NCI-H526 treated with DMSO at 0.1 percent for 48 hours (cell line): ENCODE measurements around the gene RIOK2.
A peak's percentile ranks its signal among the peaks of the same experiment; 100 is the strongest.
"Not testable (repeated sequence)": the region's sequence is repeated elsewhere in the genome, so short reads cannot be mapped to it uniquely, and the experiment has no call there.

ENCODE experiments used
- DNase-seq: peaks from one replicate; lab custom pipeline; 2025; lab: John Stamatoyannopoulos, UW

Gene RIOK2

DNA sequence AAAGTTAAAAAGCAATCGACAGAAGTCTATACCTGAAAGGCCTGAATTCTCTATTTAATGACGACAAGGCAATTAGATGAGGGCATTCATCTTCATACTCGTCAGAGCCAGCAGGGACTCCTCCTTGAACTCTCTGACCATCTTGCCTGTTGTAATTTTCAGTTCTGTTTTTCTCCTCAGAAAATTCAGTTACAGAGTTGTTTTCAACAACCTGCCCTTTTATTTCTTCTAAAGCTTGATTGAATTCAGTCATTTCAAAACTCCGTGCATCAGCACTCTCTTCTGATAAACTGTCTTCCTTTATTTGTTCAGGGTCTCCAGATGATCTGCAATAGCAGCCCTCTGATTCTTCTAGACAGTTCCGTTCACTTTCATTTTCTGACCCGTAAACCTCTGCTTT, 15.6 kb downstream of the RIOK2 start:
- no peak for DNase-seq

DNA sequence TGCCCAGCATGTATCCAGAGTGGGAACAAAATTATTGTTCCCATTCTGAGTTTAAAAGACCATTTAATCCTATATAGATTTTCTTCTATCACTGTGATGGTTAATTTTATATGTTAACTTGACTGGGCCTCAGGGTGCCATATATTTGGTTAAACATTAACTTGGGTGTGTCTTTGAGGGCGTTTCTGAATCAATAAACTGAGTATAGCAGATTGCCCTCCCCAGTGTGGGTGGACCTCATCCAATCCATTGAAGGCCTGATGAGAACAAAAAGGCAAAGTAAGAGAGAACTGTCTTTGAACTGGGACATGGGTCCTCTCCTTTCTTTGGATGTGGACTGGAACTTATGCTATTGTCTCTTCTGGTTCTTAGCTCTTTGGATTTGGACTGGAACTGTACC, 17.3 kb downstream of the RIOK2 start:
- DNase-seq: peak; percentile 23

DNA sequence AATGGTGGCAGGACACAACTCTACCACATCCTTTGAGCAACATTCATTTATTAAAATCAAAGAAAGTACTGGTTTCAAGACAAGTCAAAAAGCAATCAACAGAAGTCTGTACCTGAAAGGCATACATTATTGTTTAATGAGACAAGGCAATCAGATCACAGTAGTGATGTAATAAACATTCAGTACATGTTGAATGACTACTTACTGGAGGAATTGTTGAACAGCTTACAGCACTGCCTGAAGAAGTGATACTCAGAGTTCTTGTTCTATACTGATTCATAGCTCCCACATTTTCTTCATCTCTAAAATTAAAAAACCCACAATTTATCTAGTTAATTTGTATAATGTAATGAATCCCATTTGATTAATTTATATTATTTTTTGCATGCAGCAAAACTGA, 18.2 kb downstream of the RIOK2 start:
- no peak for DNase-seq

DNA sequence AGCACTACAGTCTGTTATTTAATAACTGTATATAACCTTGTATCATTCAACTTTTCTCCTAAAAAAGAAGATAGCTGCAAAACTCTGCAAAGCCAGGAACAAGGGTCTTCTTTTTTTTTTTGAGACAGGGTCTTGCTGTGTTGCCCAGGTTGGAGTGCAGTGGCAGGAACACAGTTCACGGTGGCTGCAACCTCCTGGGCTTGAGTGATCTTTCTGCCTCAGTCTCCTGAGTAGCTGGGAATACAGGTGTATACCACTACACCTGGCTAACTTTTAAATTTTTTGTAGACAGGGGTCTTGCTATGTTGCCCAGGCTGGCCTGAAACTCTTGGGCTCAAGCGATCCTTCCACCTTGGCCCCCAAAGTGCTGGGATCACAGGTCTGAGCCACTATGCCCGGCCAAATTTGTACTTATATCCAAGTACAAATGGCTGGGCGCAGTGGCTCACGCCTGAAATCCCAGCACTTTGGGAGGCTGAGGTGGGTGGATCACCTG, 19.2 kb downstream of the RIOK2 start:
- DNase-seq: no peak

DNA sequence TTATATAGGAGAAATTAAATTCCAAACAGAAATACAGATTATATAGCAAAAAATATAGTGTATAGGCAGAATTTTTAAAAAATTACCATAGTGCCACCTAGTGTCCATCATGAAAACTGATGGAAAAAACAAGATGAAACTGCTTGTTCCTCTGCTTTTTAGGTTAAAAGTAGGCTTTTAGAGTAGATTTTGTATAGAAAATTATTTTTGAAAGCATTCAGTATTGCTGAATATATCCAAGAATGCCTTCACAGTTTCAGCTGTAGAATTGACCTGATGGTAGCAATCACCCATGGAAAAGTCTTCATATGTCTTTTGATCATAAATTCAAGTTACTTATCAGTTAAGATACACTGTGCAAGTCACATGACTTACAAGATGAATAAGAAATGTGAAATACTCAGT, 19.7 kb downstream of the RIOK2 start:
- DNase-seq: no peak

DNA sequence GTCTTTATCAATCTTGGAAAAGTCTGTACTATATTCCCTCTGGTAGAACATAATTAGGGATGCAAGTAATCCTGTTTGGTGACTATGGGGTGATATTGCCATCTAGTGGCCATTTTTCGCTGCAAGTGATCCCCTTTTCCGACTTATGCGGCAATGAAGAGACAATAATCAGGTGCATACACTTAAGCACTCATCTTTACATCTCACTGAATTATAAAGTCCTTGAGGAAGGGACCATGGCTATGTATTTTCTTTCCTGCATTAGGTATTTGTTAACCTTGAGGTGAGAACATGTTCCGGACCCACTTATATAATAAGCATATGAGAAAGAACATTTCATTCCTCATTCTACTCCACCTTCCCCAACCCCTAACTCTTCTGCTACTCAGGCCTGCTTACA, 21.0 kb downstream of the RIOK2 start:
- DNase-seq: peak; percentile 13

DNA sequence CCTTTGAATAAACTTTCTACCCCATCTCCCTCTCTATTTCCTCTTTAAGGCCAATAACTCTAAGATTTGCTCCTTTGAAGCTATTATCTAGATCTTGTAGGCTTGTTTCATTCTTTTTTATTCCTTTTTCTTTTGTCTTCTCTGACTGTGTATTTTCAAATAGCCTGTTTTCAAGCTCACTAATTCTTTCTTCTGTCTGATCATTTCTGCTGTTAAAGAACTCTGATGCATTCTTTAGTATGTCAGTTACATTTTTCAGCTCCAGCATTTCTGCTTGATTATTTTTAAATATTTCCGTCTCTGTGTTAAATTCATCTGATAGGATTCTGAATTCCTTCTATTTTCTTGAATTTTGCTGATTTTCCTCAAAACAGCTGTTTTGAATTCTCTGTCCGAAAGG, 25.4 kb downstream of the RIOK2 start:
- no peak for DNase-seq

DNA sequence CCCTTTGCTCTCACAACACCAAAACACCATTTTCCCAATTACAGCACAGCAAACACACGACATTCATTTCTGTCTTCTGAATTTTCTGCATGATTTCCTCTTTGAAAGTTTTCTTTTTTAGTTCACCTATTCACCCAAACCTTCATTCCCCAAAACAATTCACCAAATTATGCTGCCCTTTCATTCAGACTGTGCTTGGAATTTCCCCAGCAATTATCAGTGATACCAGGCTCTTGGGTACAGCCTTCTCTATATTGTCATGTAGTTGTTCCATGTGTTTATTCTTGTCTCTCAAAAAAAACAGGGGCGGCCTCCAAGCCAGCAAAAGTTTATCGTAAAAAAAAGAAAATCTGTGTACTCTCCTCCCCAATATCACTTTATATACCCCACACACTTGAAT, 31.7 kb downstream of the RIOK2 start:
- DNase-seq: no peak

DNA sequence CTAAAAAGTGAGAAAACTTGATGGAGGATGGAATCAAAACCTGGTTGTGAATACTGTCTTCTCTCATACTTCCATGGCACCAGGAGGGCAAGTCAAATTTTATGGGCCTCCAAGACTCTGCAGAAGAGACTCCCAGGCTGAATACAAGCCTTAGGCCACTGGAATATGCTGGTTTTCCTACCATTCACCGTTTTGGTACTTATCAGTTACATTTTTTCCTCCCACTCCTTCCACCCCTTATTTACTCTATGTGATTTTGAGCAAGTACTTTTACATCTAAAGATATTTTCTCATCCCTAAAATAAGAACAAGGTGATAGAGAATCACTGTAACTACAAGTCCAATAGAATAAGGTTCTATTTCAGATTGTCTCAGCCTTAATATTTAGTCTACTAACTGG, 32.6 kb downstream of the RIOK2 start:
- no peak for DNase-seq

DNA sequence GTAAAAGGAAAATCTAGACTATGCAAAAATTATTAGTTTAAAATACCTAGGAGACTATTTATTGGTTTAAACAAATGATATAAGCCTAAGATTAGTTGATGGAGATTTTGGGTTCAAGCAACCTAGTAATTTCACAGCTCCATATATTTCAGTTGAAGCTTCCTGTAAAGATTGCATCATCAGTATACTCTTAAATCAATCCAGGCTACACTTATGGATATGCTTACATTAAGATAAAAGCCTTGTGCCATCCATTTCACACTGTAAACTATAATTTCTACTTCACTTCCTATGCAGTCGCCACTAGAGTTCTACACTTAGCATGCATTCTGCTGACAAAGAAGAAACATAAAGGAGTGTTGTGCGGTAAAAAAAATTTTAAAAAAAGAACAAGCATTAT, 33.3 kb downstream of the RIOK2 start:
- DNase-seq: no peak

DNA sequence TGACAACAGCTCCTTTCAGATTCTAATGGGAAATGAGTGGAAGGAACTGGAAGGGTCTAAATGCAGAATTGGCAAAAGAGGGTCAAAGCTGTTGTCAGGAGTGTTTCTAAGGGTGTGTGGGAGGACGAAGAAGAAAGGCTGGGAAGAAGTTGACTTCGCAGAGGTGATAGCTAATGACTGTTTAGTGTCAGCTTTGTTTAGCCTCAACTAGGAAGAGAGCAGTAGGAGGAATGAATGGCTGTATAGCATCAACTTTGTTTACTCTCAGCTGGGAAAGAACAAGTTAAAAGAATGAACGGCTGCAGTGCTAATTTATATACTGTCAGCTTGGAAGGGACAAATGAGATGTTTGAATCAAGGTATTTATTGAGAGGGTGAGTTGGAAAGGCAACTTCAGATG, 34.8 kb downstream of the RIOK2 start:
- no peak for DNase-seq

DNA sequence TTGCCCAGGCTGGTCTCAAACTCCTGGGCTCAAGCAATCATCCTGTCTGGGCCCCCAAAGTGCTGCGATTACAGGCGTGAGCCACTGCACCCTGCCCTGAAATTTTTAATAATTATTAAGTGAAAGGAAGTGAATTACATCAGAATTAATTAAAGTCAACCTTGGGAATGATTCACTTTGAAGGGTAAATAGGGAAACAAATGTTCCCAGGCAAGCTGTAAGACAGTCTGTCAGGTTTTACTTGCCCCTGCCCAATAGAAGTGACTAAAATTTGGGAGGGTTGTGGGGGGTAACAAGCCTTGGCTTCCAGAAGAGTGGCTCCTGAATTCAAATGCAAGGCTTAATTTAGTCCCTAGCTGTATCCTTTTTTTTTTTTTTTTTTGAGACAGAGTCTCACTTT, 39.3 kb downstream of the RIOK2 start:
- DNase-seq: no peak

DNA sequence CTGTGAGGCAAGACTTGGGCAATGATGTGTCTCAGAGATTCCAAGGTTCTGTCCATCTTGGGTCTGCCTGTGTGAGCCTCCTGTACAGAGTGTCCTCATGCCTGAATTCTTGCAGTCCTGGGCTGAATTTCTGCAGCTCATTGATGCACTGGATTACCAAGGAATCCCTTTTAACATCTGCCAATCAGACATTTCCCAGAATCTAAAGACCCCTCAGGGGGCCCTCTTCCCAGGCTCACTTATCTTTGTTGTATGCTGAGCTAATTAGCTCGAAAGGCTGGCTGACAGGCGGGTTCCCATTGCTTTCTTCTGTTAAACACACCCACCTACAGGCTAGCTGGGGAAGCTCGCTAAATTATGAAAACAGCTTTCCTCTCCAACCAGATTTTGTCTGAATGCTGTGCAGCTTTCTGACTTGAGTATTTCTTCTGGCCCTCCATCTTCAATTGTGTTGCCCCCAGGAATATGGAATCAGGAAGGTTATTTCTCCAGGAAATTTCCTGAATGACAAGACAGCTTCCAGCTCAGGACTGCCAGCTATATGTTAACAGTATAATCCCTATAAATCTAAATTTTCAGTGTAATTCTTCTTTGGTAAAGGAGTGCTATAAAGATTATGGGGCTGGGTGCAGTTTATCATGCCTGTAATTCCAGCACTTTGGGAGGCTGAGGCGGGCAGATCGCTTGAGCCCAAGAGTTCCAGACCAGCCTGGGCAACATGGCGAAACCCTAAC, 40.4 kb downstream of the RIOK2 start, which contains the start of gene LIX1:
TSS of gene LIX1 (minus strand) at position 91 of the 734 bp plus-strand sequence. CDS start at position 56, 35 bp downstream.
- no peak for DNase-seq

DNA sequence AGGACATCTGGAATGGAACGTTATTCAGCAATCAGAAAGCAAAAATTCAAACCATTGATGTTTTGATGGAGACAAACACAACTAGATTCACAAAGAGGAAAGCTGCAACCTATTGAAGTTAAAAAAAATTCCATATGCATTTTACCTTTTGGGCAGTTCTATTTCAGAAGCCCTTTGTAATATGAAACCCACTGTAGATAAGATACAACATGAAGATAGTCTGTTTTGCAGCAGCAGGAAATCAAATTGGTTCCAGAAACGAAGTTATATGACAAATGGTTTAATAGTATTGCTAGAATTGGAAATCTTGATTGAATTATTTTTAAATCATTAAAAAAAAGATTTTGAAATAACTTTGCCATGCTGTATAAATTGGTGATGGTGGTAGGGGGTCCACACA, 41.5 kb downstream of the RIOK2 start:
- DNase-seq: no peak

DNA sequence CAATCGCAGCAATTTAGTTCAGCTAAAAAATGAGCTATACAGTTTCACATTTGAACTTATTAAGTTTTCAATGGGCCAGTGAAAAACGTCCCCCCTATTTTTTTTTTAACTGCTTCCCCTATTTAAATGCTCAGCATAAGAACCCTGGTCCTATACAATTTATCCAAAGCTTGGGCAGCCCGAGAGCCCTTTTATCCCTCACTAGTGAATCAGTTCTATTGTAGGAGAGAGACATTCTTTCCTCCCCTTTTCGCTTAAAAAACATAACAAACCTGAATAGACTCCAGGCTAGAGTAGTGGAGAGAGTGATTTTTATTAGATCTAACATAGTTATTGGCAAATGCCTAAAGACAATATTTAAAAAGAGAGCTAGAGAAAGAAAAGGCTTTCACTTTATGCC, 42.0 kb downstream of the RIOK2 start:
- no peak for DNase-seq

DNA sequence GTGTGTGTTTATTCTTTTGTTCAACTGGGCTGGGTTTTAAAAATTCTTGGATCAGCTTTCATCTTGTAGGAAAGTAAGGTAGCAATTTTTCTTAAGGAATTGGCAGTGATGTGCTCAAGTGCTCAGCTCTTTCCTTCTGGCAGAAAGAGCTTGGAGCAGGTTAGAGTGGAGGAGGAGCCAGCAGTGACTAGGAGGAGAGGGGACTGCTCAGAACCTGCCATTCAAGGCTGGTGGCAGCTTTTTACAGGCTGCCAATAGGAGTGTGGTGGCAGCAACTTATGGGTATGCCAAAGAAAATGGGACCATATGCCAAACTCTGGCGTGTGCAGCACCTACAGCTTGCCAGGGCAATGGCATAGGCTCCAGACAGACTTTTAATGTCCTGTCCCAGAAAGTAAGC, 42.8 kb downstream of the RIOK2 start:
- DNase-seq: not testable (repeated sequence)

DNA sequence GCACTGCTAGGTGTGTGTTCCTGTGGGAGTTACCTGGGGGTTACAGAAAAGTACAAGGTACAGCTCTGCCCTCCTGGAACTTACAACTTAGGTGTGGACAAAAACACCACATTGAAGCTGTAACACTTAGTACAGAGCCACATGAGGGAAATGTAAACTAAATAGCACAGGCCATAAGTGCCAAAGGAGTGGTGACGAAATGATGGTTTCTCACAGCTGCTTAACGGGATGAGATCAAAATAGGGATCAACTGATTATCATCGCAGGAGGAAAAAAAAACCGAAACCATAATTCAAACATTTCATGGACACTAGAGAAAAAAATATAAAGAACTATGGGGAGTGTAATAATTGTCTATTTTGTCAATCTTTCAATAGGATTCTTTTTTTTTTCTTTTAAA, 46.6 kb downstream of the RIOK2 start:
- no peak for DNase-seq

DNA sequence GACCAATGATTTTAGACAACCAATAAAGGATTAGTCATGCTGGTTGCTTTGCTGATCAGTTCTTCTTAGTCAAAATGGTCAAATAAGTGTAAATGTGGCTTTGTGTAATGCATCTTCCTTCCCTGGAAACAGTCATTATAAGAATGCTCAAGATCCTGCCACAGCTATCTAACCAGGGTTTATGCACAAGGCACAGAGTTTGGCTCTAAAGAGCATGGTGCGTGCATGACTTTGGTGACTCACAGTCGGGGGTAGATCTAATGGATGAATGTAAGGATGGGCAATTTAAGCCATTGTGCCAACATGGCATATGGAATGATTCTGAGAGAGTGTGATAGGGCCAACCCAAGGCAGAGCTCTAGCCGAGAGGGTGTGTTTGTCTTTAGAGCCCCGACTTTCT, 47.2 kb downstream of the RIOK2 start:
- no peak for DNase-seq

DNA sequence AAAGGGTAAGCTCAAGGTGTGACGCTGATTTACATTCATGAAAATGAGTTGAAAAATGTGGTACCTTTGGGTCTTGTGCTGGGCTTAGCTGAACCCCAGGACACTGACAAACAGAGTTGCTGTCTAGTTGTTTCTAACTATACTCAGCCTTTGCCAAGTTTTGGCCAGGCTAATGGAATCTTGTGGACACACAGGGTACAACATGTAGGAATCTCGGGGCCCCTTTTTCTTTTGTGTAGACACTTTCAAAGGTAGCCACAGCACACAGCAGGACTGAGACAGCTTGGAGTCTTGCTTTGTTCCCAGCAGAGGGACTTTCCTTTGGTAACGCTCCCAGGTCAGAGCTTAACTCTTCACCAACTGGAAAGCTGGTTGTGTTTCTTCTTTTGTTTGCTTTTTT, 48.4 kb downstream of the RIOK2 start:
- no peak for DNase-seq

DNA sequence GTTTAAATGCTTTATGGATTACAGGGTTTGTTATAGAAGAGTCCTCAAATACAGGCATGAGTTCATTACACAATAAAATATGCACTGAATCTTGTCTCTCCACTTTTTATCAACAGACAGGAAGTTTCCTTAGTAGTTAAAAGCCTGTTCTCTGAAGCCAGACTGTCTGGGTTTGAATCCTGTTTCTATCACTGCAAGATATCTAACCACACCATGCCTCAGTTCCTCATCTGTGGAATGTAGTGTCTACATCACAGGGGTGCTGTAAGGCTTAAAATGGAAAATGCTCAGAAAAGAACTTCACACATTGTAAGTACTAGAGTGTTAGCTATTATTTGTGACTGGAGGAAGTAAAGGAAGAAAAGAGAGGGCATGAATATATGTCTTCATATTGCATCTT, 49.9 kb downstream of the RIOK2 start:
- DNase-seq: no peak

DNA sequence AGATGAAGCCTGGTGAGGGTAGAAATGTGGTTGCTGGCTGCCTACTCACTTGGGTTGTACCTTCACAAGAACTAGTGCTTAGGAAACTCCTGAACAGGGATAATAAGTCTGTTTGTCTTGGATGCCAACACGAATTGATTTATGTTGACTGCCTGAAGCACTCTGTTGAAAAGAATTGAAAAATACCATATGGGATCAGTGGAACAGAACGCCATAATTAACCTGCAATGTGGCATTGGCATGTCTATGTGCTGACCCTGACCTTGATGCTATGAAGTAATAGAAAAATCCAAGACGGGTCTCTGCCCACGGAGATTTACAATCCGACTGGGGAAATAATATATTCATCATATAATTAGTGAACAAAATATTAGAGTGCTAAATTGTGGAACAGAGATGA, 51.1 kb downstream of the RIOK2 start:
- DNase-seq: no peak

DNA sequence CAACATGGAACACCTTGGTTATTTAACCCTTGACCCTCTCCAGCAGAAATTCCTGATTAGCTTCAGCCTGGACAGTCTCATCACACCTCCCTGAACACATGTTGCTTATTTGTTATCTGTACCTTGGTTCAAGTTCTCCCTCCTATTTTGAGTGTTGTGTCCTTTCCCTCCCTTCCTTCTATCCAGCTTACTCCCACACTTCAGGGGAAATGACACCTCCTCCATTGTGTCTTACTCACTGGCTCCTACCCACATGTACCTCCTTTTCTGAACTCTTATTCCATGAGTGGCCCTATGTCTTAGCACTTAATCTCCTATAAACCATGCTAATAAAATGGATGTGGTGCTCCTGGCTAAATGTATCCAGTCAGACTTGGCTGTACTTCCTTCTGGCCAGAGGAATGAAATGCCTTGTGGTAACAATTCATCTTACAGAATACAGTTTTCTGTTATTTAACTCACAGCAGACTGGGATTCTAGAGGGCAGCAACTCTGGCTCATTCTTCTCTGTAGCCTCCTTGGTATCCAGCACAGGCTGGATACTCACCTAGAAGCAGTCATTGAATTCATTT, 51.8 kb downstream of the RIOK2 start:
- DNase-seq: no peak

DNA sequence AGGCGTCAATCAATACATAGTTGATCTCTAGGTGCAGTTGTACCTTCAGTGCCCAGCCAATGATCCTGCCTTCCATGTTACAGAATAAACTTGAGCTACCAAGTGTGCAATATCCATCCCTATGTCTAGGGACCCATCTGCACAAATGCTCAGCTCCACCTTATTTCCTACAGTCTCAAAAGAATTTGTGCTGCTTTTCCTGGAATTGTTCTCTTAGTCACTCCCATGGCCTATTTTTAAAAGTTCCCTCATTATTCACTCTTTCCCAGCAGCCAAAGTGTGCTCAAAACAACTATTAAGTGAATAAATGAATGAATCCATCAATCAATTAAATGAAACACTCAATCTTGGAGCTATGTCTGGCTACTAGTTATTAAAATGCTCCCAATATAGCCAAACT, 55.3 kb downstream of the RIOK2 start:
- no peak for DNase-seq

DNA sequence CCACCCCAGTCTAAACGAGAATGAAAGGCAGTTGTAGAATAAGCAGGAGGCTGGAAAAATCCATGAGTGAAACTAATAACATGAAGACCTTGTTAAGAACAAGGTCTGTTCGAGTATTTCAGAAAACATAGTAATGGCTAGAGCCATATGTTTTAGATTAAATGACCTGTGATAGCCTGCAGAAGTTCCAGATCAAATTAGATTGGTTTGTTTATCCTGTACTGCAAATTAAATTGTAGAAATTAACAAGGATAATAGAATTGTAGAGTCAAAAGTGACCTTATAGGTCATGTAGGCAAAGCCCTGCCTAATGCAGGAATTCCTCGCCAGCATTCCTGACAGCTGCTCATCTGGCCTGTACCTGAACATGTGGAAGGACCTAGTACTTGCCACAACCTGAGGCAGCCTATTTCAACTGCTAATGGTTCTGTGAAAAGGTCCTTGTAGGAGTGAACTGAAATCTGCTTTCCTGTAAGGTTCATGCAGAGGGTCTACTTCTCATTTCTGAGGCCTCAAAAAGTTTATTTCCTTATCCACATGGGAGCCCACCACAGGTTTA, 57.8 kb downstream of the RIOK2 start:
- no peak for DNase-seq
